IMR-90 (cell line): Measurements from ENCODE around the gene TOE1.
"Not testable (repeated sequence)": the region's sequence is repeated elsewhere in the genome, so short reads cannot be mapped to it uniquely, and the experiment has no call there.

Source experiments
- BHLHE40 ChIP-seq: fragments of 150-350 bp; IDR thresholded peaks from 2 replicates; pipeline ENCODE4 v1.6.1; 2016; ENCODE audit warnings: mild to moderate bottlenecking, low read depth, low read length
- CHD1 ChIP-seq: IDR thresholded peaks from 2 replicates; pipeline ENCODE4 v1.6.1; 2012; ENCODE audit warnings: low read depth, low read length, improper control_type of control experiment
- FOS ChIP-seq: fragments of 150-350 bp; IDR thresholded peaks from 2 replicates; pipeline ENCODE4 v1.6.1; 2016; ENCODE audit warnings: low read depth, low read length
- MAFK ChIP-seq: IDR thresholded peaks from 2 replicates; pipeline ENCODE4 v1.6.1; 2012; ENCODE audit warnings: low read depth, low read length, improper control_type of control experiment
- POLR2A ChIP-seq: IDR thresholded peaks from 2 replicates; pipeline ENCODE4 v1.6.1; 2012; ENCODE audit warnings: mild to moderate bottlenecking, low read depth, low read length
- RAD21 ChIP-seq: IDR thresholded peaks from 2 replicates; pipeline ENCODE4 v1.6.1; 2012; ENCODE audit warnings: low read length, improper control_type of control experiment
- RCOR1 ChIP-seq: IDR thresholded peaks from 2 replicates; pipeline ENCODE4 v1.6.1; 2012; ENCODE audit warnings: mild to moderate bottlenecking, low read length, improper control_type of control experiment; ENCODE audit not compliant: insufficient replicate concordance
- RFX5 ChIP-seq: IDR thresholded peaks from 2 replicates; pipeline ENCODE4 v1.8.0; 2012; ENCODE audit warnings: low read depth, mild to moderate bottlenecking, low read length, moderate library complexity
- TF ChIP-seq, protein P1 (sequence below): conservative IDR thresholded peaks from 2 replicates; pipeline ENCODE4 v1.5.1; 2012; ENCODE audit warnings: mild to moderate bottlenecking, low read depth, low read length, improper control_type of control experiment
- TF ChIP-seq, protein P2 (sequence below): fragments of 150-350 bp; IDR thresholded peaks from 2 replicates; pipeline ENCODE4 v1.6.1; 2017; ENCODE audit warnings: mild to moderate bottlenecking, antibody characterized with exemption, low read length, low read depth
- TF ChIP-seq, protein P3 (sequence below): fragments of 150-350 bp; IDR thresholded peaks from 2 replicates; pipeline ENCODE4 v1.6.1; 2016; ENCODE audit warnings: low read depth, mild to moderate bottlenecking, low read length, moderate library complexity, borderline replicate concordance

DNA sequence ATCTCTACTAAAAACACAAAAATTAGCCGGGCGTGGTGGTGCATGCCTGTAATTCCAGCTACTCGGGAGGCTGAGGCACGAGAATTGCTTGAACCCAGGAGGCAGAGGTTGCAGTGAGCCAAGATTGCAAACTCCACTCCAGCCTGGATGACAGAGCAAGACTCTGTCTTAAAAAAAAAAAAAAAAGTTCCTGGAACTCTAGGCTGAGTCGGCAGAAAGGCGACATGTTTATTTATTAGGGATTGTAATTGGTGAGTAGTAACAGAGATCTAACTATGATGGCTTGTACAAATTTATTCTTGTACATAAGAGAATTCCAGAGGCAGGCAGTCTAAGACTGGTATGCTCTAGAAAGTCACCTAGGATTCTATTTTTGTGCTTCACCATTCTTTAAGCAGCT lies 49.0 kb upstream of the TOE1 start:
- TF ChIP-seq, protein P1, sequence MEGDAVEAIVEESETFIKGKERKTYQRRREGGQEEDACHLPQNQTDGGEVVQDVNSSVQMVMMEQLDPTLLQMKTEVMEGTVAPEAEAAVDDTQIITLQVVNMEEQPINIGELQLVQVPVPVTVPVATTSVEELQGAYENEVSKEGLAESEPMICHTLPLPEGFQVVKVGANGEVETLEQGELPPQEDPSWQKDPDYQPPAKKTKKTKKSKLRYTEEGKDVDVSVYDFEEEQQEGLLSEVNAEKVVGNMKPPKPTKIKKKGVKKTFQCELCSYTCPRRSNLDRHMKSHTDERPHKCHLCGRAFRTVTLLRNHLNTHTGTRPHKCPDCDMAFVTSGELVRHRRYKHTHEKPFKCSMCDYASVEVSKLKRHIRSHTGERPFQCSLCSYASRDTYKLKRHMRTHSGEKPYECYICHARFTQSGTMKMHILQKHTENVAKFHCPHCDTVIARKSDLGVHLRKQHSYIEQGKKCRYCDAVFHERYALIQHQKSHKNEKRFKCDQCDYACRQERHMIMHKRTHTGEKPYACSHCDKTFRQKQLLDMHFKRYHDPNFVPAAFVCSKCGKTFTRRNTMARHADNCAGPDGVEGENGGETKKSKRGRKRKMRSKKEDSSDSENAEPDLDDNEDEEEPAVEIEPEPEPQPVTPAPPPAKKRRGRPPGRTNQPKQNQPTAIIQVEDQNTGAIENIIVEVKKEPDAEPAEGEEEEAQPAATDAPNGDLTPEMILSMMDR, result not testable (repeated sequence)
- TF ChIP-seq, protein P2, sequence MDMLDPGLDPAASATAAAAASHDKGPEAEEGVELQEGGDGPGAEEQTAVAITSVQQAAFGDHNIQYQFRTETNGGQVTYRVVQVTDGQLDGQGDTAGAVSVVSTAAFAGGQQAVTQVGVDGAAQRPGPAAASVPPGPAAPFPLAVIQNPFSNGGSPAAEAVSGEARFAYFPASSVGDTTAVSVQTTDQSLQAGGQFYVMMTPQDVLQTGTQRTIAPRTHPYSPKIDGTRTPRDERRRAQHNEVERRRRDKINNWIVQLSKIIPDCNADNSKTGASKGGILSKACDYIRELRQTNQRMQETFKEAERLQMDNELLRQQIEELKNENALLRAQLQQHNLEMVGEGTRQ, result not testable (repeated sequence)
- TF ChIP-seq POLR2A, RCOR1, MAFK, BHLHE40, FOS, RFX5, CHD1, RAD21: not testable (repeated sequence)
- TF ChIP-seq, protein P3, sequence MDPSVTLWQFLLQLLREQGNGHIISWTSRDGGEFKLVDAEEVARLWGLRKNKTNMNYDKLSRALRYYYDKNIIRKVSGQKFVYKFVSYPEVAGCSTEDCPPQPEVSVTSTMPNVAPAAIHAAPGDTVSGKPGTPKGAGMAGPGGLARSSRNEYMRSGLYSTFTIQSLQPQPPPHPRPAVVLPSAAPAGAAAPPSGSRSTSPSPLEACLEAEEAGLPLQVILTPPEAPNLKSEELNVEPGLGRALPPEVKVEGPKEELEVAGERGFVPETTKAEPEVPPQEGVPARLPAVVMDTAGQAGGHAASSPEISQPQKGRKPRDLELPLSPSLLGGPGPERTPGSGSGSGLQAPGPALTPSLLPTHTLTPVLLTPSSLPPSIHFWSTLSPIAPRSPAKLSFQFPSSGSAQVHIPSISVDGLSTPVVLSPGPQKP, result not testable (repeated sequence)
